GM18858 (cell line): ENCODE measurements around the gene NAALADL2.

Experiments
- ATAC-seq: cut with Tn5 transposase; IDR thresholded peaks from one replicate; pipeline ENCODE4 v1.9.1; 2021; ENCODE audit not compliant: unreplicated experiment

Gene NAALADL2

DNA sequence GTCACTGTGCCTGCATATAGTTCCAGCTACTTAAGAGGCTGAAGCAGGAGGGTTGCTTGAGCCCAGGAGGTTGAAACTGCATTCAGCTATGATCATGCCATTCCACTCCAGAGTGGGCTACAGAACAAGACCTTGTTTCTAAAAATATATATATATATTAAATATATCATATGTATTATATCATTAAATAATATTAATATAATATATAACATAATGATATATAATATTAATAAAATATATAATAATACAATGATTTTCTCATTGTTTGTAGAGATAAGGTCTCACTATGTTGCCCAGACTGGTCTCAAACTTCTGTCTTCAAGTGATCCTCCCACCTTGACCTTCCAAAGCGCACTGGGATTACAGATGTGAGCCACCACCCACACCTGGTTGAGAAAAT is 101.8 kb downstream of the NAALADL2 start:
- no peak for ATAC-seq

DNA sequence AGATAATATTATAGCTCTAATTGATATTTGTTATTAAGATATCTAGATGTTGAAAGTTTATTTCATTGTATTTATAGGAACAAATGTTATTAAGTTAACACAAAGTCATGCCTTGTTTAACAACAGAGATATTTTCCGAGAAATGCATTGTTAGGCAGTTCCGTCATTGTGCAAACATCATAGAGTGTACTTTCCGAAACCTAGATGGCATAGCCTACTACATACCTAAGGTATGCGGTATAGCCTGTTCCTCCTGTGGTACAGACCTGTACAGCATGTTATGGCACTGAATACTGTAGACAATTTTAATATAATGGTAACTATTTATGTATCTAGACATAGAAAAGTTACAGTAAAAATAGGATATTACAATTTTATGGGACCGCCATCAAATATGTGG is 114.3 kb downstream of the NAALADL2 start:
- ATAC-seq, result no peak

DNA sequence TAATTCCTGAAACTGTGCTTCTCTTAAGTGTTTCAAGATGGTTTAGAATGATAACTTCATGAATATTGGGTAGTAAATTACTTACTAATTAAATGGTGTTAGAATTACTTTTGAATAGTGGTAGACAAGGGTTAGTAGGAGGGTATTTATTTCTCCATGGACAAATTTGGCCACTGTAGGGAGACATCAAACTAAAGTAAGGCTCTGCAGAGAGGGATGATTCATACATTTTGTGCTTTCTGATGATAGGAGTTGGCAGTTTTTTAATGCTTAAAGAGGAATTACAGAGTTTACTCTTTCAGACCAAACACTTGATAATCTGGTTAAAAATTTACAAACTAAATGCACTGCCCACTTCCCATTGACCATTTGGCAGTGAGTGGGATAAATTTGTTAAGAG is 127.6 kb downstream of the NAALADL2 start:
- ATAC-seq, result no peak

DNA sequence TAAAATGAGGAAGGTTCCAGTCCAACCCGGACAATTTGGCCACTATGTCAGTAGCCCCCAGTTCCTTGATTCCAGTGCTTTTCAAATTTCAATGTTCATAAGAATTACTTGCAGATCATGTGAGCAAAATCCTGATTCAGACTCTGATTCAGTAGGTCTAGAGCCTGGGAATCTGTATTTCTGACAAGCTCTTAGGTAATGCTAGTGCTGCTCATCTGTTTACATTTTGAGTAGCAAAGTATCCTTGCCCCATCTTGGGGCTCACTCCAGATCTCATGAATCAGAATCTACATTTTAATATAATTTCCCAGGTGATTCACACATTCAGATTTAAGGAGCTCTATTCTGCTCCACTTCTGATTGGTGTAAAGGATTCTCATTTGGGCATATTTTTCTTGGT is 142.0 kb downstream of the NAALADL2 start:
- no peak for ATAC-seq

DNA sequence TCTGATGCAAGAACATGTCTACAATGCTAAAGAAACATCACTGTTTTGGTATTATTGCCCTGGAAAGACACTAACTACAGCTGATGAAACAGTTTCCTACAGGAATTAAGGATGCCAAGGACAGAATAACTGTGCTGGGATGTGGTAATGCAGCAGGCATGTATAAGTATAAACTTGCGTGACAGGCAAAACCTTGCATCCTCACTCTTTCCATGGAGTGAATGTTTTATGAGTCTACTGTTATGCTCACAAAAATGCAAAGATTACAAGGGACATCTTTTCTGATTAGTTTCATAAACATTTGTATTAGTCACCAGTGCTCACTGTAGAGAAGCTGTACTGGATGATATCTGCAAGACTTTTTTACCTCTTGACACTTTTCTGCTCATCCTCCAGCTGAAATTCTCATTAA is 143.6 kb downstream of the NAALADL2 start:
- ATAC-seq, result no peak

DNA sequence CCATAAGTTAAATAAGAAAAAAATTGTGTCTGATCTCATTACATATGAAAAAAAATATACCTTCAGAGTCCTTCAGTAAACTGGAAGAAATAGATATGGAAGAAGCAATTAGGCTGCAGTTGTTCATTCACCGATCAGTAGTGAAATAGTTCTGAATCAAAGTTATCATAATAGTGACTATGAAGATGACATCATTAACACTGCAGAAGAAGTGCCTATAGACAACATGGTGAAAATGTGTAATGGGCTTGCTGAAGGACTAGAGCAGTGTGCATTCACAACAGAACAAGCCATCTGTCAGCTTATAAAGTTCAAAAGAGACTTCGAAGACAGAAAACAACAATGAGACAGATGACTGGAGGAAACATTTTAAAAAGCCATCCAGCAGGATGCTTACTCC is 144.5 kb downstream of the NAALADL2 start:
- ATAC-seq, result no peak

DNA sequence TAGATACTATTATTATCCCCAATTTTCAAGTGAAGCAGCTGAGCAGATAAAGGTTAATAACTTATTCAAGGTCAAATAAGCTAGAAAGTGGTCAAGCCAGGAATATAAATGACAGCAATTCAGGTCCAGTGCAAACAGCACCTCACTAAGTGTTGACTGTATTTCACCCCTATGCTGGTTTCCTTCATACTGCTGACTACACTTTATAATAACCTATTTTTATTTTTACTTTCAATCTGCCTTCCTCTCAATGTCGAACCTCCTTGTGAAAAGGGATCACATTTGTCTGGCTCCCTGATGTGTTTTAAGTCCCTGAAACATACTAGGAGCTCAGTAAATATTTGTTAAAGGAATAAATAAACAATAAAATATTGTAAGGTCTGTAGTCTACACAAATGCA is 146.1 kb downstream of the NAALADL2 start:
- no peak for ATAC-seq

DNA sequence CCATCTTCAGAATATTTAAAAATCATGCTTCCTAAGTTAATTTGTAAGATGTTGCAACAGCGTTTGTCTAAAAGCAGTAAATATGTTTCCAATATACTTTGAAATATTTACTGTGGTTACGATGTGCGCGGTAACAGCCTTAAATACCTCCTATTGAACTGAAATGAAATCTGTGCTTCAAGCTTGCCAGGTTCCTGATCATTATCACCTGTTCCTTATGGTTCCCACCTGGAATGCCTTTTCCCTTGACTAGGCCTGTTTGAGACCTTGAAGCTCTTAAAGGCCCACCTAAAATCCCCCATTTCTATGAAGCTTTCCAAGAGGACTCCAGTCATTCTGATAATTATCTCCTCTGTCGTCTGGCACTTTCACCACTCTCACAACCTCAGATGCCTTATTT is 146.7 kb downstream of the NAALADL2 start:
- ATAC-seq, result no peak

DNA sequence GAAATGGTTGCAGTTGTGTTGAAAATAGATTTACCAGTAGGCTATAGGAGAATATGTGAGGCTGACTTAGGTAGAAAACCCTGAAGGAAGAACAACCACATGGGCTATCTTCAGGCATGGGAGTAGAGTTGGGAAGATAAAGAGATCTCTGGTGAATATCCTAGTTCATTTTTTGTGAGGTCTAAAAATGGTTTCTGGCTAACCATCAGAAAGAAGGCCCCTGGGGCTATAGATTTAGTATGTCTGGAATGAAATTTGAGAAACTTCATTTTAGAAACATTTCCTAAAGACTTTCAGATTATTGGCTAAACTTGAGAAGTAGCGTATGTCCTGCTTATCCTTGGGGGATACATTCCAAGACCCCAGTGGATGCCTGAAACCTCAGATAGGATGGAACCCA is 148.2 kb downstream of the NAALADL2 start:
- ATAC-seq, result no peak

DNA sequence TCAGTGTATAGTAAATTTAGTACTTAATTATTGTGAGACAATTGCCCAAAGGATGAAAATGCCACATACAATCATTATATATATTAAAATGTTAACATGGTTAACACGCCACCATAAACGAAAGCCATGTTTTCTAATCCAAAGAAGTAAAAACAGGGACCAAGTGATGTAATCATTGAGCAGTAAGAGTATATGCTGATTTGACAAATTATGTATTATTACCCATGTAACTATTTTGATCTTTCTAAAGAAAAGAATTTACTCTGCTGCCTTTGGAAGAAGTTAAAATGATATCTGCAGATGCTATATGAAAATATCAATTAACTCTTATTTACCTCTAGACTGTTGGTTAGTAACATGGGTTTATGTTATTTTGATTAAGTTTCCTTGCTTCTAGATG is 150.2 kb downstream of the NAALADL2 start:
- no peak for ATAC-seq

DNA sequence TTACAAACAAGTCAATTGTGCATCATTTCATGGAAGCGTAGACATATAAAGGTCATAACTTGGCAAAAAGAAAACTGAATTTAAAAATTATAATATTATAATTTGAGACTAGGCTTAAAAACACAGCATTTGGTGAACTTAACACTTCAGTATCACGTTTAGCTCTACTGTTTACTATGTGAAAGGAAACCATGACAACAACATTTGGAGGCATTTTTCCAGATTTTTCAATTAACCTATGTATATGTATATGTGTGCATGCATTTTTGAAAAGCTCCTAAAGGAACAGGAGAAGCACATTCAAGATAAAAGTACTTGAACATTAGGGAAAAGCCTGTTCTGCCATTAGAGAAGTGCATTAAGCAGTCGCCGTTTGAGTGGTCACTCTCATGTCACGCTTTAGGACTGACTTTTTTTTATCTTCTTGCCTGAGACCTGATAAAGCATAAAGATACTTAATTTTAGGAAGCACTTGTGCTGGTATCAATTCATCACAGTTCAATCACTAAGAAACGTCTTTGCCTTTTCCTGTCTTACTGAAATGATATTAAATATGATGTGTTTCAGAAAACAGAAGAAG is 156.0 kb downstream of the NAALADL2 start:
- no peak for ATAC-seq

DNA sequence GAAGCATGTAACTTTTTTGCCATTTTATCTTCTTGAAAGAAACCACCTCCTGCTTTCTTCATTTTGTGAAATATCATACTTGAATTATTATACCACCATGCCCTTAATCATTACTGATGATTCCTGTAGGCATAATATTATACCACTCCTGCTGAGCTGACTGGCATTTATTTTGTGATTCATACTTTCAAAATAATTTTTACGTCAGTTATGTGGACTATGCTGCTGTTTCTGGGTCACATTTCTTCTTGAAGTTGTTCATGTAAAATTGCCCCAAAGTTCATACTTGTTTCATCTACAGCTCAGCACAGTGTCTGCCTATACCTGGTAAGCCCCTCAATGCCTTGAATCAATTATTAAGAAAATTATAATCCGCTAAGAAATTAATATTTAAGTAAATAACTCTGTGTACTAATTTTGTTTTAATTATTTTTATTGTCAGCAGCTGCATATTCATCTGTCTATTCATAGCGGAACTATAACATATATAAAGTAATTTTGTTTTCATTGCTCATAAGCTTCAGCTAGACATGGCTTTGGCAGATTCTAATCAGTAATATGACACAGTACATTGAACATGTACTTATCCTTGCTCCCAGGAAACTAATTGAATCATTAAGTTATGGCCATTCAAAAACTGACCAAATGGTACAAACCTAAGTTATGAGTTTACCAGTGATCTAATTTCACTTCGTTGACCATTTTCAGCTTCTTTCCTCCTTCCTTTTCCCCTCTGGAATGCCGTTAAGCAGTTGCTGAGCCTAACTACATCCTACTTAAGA is 160.0 kb downstream of the NAALADL2 start:
- no peak for ATAC-seq

DNA sequence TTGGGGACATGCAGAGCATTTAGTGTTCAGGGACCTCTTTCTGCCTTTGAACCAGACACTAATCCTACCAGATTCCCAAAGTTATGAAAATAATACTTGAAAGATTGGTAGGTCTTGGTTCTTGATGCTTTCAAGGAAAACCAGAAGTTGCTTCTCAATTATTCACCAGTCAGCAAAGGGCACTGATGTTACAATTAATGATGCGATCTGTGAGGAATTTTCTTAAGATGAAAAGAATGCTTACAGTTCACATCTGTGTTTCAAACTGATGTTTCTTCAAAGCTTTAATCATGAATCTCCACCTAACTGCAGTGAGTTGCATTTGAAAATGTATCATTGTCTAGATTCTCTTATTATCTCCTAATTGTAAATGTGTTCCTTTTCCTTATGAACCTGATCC is 161.0 kb downstream of the NAALADL2 start:
- ATAC-seq, result no peak

DNA sequence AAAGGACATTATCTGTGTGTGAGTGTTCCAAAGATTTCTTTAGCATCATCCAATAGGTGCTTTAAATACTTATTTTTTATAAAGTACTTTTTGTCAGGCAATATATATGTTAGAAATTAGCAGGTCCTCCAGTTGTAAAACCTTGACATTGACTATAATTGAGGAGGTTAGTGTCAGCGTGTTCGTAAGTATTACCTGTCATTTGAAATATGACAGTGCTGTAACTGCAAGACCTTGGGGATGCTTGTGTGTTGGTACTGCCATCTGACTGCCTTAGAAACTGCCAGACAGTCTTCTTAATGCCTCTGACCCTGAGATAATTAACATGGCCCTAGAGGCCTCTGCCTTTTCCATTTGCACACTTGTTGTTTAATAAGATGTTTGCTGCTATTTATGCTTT is 170.7 kb downstream of the NAALADL2 start:
- no peak for ATAC-seq

DNA sequence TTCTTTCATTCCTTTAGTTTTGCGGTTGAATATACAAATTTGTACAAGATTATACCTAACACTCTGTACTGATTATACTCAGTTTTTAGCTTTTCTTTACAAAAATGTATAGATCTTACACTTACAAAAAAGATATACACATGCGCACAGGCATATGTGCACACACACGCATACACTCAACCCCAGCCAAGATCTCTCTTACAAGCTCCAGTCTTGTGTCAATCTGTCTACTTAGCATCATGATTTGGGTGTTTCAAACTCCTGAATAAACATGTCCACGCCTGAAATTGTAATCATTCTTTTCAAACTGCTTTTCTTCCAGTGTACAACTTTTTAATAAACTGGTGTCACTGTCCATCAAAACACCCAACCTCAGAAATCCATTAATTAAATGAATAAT is 180.7 kb downstream of the NAALADL2 start:
- ATAC-seq, result no peak

DNA sequence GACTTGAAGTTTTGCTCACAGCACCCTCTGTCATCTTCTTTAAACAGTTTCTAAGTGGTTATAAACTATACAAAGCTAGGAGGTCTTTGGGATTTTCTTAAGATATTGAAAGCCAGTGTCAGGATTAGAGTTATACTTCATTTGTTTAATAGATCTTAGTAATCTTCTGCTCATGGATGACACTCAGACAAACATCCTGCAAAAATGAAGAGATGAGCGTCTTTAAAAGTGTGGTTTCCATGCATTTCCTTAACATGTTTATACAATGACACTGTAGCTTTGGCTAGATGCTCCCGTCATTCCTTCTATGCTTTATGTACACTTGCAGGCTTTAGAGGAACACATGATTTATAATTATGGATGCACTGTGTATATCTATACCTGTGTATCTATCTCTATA is 182.2 kb downstream of the NAALADL2 start:
- no peak for ATAC-seq

DNA sequence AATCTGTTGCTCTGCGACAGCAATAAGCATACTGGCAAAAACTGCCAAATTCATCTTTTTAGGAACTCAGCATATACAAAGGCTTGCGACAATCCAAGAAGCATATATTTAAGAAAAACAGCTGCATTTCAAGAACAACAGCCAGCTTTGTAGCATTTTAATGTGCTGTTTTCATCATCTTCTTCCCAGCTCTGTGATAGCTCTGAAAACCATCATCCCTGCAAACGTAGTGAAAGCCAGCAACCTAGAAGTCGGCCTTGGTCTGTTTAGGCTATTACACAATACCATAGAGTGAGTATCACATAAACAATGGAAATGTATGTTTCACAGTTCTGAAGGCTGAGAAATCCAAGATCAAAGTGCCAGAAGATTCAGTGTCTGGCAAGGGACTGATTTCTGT is 187.5 kb downstream of the NAALADL2 start:
- ATAC-seq, result no peak

DNA sequence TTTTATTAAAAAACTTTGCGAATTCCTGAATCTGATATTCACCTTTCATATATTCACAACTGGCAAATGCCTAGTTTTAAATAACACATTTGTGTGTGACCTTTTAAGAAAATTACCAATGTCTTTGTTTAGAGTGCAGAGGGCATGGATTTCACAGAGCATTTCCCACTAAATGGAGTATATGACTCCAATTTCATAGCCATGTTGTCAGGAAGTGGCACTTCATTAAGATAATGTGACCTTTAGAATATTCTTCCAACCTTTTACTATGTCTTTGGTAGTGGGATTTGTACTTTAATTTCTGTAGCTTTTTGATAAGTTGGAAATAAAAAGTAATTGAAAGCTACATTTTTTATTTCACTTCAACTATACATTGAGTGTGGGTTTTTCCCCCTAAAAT is 188.7 kb downstream of the NAALADL2 start:
- ATAC-seq, result no peak

DNA sequence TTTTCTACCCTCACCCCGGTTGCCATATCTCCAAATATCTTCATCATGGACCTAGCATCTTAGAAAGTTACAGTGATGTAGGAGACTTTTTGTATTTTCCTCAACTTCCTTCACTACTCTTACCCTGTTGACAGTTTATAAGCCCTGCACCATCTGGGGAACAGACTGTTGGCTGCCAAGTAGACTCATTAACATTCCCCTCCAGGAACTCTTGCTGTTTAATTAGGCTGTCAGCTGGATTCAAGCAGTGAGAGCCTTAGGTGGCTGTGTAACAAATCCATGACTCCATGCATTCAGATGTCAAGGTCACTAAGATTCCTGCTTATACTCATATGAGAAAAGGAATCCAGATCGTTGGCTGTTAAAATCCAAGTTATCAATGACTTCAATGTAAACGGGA is 198.3 kb downstream of the NAALADL2 start:
- ATAC-seq, result no peak

DNA sequence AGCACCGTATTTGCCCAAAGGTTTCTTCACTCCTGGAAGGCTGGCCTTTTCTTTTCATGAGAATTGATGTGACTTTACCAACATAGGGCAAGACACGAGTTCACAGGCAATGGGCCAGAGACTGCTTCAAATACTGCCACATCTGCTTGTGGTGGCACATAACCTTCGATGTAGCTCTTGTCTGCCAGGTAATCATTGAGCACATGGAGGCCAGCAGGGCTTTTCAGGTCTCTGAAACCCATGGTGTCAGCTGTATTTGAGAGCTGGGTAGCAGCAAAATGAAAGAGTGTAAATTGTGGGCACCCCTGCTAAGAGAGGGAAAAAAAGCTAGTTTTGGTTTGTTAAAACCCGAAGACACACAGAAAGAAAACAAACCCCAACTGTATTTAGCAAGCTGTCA is 200.7 kb downstream of the NAALADL2 start:
- ATAC-seq, result no peak

DNA sequence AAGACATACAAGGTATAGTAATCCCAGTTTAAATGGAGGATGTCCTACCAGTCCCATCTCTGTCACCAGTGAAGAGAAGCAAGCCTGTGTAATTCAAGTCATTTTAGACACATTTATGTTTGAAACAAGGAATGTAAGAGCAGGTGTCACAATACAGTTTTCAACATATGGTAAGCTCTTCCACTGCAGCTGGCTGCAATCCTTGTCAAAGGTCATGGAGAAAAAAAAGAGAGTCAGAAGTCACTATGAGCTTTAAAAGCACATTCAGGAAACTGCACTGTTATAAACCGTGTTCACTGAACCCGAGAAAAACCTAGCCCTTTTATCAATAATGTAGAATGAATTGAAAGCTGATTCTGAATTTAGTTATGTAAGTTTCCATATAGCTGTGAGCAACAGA is 206.4 kb downstream of the NAALADL2 start:
- ATAC-seq, result no peak

DNA sequence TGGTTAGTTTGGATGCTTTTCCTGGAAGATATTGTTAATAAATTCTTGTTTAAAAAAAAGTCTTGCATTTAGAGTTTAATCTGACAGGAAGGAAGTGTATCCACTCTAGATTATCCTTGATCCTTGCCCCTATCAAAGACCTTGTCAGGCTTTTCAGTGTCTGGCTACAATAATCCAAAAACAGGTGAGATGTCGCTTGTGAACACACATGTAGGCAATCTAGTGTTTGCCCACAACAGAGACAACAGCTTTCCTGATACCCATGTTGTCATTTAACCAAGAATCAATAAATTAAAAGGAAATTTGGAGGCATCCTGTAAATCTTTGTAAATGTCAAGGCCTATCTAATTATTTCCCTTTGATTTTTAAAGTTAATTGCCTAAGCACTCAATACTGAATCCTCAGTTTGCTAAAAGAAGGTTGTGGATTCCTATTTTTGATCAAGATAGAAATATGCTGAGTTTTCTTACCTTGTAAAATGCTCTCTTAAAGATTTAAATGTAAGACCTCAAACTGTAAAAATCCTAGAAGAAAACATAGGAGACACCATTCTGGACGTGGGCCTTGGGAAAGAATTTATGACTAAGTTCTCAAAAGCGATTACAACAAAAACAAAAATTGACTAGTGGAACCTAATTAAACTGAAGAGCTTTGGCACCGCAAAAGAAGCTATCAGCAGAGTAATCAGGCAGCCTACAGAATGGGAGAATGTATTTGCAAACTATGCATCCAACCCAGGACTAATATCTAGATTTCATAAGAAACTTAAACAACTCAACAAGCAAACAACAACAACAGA is 207.7 kb downstream of the NAALADL2 start:
- no peak for ATAC-seq
